ENCODE results near the gene SETMAR.
"Not testable (repeated sequence)": the region's sequence is repeated elsewhere in the genome, so short reads cannot be mapped to it uniquely, and the experiment has no call there.

The SETMAR gene

GRCh38 chr3:4323246-4324027 is 20.3 kb downstream of the SETMAR start:
- DNase-seq (ENCODE audit: extremely low read depth, low read depth): no peak
- no peak for TF ChIP-seq CTCF (IDR thresholded peaks at IDR 0.05; ENCODE audit: low read depth, low read length, missing control alignments)
- H3K4me3 ChIP-seq (replicated peaks; ENCODE audit: low read depth, low read length): no peak overlapping the region

- DNase-seq (ENCODE audit: extremely low read depth, low read depth): no peak
- TF ChIP-seq CTCF (IDR thresholded peaks at IDR 0.05; ENCODE audit: low read depth, low read length, missing control alignments): no peak
- H3K4me3 ChIP-seq (replicated peaks; ENCODE audit: low read depth, low read length): no peak overlapping the region
Measured at GRCh38 chr3:4326868-4327267, 23.7 kb downstream of the SETMAR start.

GRCh38 chr3:4329806-4330205 is 26.6 kb downstream of the SETMAR start:
- not testable (repeated sequence) for DNase-seq (ENCODE audit: extremely low read depth, low read depth); H3K4me3 ChIP-seq (replicated peaks; ENCODE audit: low read depth, low read length)

- H3K4me3 ChIP-seq (replicated peaks; ENCODE audit: low read depth, low read length): no peak overlapping the region
- TF ChIP-seq CTCF (IDR thresholded peaks at IDR 0.05; ENCODE audit: low read depth, low read length, missing control alignments): no peak
- no peak for DNase-seq (ENCODE audit: extremely low read depth, low read depth)
Measured at GRCh38 chr3:4332111-4332510, 28.9 kb downstream of the SETMAR start.

- no peak for DNase-seq (ENCODE audit: extremely low read depth, low read depth)
- TF ChIP-seq CTCF (IDR thresholded peaks at IDR 0.05; ENCODE audit: low read depth, low read length, missing control alignments): no peak
- H3K4me3 ChIP-seq (replicated peaks; ENCODE audit: low read depth, low read length): no peak overlapping the region
Measured at GRCh38 chr3:4332574-4332973, 29.4 kb downstream of the SETMAR start.

GRCh38 chr3:4332991-4333390 is 29.8 kb downstream of the SETMAR start:
- no peak overlapping the region for H3K4me3 ChIP-seq (replicated peaks; ENCODE audit: low read depth, low read length)
- no peak for DNase-seq (ENCODE audit: extremely low read depth, low read depth)
- no peak for TF ChIP-seq CTCF (IDR thresholded peaks at IDR 0.05; ENCODE audit: low read depth, low read length, missing control alignments)

GRCh38 chr3:4334548-4334947 is 31.4 kb downstream of the SETMAR start:
- TF ChIP-seq CTCF (IDR thresholded peaks at IDR 0.05; ENCODE audit: low read depth, low read length, missing control alignments): no peak
- DNase-seq (ENCODE audit: extremely low read depth, low read depth): no peak
- no peak overlapping the region for H3K4me3 ChIP-seq (replicated peaks; ENCODE audit: low read depth, low read length)

Data from HFF-Myc (cell line).